Cardiac fibroblast (primary cell): ENCODE measurements around the gene ZNF503.
A peak's percentile ranks its signal among the peaks of the same experiment; 100 is the strongest.

ENCODE experiments used
- DNase-seq, 2 donors: peaks; one replicate each; pipeline versions ENCODE4 v3.0.0 to v3.0.0-alpha.2; 2010; ENCODE audit warnings: low read depth in 2 of 2
- H3K4me3 ChIP-seq, 2 donors: replicated peaks in 1 of 2; 1 replicate in 1 of 2; 2 replicates in 1 of 2; pipeline ENCODE4 v1.5.1; 2011; ENCODE audit warnings: low read depth in 2 of 2, low read length in 2 of 2, mild to moderate bottlenecking in 2 of 2, moderate library complexity in 1 of 2
- TF ChIP-seq, protein P1 (sequence below): IDR thresholded peaks from one replicate; pipeline ENCODE4 v1.5.1; 2011; ENCODE audit warnings: low read depth, mild to moderate bottlenecking, low read length, inconsistent platforms

ZNF503 gene

DNA sequence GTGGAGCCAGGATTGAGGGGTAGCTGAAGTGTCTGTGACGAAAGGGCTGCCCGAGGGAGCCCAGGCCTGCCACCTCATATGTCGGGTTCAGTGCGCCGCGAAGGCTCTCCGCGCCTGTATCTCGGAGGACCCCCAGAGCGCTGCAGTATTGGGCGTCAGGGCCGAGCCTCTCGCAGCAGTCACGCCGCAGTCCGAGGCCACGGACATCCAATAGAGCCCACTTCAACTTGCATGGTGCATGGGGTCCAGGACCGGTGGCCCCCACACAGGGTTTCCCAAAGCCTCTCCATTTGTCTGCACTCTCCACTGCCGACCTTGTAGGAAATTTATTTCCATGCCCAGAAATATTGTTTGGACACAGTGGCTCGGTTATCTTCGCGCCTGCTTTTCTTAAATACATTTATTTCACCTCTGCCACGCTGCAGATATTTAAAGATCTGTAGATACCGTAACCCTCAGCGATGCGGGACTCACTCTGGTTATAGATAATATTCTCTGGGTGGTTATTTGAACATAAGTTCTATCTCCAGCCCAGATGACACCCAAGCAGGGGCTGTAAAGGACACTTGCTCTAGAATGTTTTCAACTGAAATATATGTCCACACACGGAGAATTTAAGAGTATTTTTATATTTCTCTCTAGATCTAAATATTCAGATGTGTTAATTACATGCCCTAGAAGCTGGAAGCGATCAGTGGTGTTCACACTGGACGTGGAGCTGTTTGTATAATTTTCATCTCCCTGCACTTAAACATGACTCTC is 5.1 kb upstream of the ZNF503 start:
- TF ChIP-seq, protein P1, sequence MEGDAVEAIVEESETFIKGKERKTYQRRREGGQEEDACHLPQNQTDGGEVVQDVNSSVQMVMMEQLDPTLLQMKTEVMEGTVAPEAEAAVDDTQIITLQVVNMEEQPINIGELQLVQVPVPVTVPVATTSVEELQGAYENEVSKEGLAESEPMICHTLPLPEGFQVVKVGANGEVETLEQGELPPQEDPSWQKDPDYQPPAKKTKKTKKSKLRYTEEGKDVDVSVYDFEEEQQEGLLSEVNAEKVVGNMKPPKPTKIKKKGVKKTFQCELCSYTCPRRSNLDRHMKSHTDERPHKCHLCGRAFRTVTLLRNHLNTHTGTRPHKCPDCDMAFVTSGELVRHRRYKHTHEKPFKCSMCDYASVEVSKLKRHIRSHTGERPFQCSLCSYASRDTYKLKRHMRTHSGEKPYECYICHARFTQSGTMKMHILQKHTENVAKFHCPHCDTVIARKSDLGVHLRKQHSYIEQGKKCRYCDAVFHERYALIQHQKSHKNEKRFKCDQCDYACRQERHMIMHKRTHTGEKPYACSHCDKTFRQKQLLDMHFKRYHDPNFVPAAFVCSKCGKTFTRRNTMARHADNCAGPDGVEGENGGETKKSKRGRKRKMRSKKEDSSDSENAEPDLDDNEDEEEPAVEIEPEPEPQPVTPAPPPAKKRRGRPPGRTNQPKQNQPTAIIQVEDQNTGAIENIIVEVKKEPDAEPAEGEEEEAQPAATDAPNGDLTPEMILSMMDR = no peak
- no peak overlapping the region for H3K4me3 ChIP-seq
- DNase-seq = no peak

DNA sequence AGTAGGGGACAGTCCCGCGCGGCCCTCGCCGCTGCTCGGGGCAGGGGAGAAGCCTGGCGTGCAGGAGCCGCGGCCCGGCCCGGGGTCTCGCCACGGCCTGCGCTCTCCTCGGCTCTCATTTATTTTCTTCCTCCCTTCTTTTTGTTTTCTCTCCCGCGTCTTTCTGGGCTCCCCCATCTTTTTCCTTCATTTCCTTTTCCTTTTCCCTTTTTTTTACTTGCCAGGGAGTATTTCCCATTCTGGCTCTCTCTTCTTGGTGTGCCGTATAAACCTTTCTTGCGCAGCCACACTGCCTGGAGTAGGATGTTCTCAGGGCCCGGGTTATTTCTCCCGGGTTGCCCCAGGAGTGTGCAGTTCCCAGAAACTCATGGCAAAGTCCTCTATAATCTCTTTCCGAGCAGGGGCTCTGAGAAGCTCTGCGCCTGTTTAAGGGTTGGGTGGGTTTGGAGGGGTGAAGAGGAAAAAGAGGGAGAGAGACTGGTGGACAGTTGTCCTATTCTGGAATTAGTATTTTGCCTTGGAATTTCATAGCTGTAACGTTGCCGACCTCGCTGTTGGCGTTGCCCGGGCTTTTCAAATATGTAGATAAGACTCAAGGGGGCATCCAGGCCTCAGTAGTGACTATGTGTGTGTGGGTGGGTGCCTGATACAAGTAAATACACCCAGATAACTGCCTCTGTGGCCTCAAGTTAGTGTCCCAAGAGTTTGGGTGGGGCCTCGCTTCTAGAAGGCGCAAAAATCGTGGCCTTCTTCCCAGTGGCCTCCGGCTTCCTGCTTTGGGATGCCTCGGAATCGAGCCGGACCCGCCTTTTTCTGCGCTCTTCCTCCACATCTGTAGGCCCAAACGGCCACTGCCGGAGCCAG is 4.3 kb upstream of the ZNF503 start:
- DNase-seq = no peak
- H3K4me3 ChIP-seq = no peak overlapping the region
- TF ChIP-seq, protein P1 = no peak

DNA sequence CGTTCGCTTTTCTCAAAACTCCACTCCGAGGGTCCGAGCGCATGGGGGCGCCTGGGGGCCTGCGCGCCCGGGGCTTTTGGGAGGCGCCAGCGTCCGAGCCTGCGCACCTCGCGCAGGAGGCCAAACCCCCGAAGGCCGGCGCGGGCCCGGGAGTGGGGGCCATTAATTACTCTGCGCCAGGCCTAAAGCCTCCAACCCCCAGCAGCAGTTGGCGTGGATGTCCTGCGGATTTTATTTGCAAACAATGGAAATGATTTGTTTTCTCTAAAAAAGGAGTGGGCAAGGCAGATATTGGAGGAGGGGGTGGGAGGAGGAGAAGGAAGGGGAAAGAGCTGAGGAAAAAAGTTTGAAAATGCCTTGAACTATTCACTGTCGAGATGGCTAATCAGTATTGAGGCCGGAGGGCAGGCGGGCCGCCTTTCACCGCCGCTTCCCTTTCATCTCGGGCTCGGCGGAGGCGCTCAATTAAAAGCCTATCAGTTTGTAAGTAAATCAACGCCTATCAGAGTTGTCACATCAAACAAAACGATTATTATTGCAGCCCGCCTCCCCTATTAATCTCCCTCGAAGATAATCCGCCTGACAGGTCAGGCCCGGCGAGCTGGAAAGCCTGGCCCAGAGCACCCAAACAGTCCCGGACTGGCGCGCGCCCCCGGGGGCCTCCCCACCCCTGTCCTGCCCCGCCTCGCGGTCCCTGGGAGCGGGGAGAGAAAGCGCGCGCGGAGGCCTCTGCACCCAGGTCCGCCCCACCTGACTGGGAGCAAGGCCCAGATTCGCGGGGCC is 3.4 kb upstream of the ZNF503 start:
- TF ChIP-seq, protein P1 = no peak
- H3K4me3 ChIP-seq = no peak overlapping the region
- DNase-seq = no peak

DNA sequence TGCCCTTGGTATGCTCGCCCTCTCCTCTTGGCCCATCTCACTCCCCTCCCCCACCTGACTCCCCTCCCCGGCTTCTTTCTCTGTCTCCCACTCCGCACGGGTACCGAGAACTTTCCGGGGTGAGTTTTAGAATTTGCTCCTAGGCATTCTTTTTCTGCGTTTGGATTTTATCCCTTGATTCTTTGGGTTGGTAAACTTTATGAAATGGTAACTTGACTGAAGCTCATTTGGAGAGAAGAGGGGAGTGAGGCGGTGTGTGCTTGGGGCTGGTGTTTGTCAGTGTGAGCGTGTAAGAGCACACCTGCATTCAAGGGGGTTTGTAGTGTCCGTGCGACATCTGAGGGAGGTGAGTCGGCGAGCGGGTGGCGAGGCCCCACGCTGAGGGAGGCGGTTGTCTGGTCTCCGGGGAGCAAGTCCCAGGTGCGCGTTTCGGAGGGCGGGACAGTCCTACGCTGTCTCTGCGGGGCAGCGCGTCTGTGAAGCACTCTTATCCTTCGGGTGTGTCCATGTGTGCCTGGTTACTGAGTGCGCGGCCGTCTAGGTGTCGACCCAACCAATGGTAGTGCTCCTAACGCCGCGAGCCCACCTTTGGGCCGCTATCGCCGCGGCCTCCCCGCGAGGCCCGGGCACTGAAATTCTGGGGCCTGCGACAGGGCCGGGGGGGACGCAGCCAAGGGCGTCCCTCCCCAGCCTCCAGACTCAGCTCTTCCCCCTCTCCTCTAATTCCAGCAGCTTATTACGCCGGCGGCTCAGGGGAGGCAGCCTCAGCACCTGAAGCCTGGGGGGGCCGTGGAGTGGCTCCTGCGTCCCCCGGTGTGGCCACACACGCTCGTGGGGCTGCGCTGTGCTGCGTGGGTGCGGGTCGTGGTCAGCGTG is 2.6 kb upstream of the ZNF503 start:
- TF ChIP-seq, protein P1 = no peak
- H3K4me3 ChIP-seq = peak overlapping the region; percentile 95 to 99
- no peak for DNase-seq

DNA sequence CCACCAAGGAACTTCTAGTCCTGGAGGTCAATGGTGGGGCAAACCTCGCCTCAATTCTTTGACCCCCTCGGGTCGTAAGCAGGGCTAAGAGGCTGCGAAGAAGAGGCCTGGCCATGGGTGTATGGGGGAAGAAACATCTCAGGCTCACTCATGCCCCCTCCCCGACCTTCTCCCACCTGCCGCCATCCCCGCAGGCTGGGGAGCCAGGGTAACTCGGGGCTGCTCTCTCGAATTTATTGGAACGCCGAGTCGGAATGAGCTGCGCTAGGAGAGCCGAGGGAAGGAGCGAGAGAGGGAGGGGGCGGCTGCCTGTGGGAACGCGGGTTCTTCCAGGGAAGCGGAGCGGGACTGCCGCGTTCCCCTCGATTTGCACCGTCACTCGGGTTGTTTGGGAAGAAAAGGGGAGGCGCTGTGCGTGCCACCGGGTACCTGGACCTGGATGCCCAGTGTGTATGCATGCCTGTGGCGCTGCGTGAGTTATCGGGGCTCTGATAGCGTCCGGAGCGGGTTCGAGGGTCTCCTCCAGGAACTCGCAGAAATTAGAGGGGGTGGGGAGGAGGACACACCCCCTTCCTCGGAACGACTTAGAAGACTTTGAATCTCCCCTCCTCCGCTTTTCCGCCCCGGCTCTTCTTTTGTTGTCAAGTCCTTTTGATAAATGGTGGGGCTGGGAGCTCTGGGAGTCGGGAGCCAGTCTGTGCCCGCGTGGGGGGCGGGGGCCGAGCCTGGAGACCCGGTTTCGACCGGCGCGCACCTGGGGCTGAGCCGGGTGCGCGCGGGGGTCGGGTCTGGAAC is 1.8 kb upstream of the ZNF503 start:
- DNase-seq = peak in 1 of 2 donors; percentile 21
- TF ChIP-seq, protein P1 = no peak
- H3K4me3 ChIP-seq = peak overlapping the region; percentile 95 to 99
